Measurements from ENCODE around the gene ATP5PB.

Gene ATP5PB

DNA sequence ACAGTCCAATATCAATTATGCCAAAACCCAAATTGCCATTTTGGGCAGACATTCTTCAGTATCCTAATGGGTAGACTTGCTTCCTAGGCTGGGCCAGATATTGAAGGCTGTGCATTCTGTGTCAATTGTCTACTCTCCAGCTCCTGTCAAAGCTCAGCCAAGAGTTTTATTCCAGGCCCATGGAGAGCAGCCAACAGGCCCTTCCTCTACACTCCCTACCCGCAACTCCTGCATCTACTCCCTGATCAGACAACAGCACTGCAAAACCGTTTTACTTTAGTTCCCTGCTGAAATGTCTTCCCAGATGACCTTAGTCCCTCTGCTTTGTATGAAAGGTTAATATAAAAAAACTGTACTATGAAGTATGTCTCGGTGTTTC lies 60.7 kb downstream of the ATP5PB start:
- DNase-seq = no peak

GRCh38 chr1:111511370-111511769 lies 62.1 kb downstream of the ATP5PB start:
- DNase-seq = no peak

Data from RPMI8226 (cell line).